NCI-H774 (cell line): ENCODE data around the gene DPH5.
A peak's percentile ranks its signal among the peaks of the same experiment; 100 is the strongest.

Experiments
- DNase-seq: peaks from one replicate; lab custom pipeline; 2025; lab: John Stamatoyannopoulos, UW

The DPH5 gene

DNA sequence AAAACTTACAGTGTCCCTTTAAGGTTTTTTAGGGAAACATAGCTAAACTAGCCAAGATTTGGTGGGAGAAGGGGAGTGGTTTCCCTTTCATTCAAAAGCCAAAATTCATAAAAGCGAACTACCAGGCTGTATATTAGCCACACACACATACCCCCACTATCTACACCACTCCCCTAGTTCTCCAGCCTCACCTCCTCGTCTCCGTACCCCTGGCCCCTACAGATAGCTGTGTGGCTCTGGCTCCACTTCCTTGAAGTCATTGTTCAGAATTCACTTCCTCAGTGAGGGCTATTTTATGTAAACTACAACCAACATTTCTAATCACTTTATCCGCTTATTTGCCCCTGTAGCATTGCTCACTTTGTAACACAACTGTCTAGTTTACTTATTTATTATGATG lies 5.3 kb upstream of the DPH5 start:
- no peak for DNase-seq

DNA sequence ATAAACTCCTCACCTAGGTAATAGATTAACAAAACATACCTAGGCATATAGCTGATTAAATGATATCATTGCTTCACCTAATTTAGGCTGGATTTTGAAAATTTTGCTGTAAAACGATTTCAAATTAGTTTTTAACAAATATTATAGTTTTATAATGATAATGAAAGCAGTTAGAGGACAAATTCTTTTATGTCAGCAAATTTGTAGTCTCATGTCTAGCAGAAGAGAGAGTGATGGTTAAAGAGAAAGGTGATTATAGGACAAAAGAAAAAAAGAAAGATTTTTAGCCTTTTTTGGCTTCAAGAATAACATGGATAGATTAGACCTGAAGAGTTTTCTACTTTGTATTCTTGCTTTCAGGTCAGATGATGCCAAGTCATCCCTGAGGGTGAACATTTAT lies 3.6 kb upstream of the DPH5 start:
- DNase-seq = no peak

DNA sequence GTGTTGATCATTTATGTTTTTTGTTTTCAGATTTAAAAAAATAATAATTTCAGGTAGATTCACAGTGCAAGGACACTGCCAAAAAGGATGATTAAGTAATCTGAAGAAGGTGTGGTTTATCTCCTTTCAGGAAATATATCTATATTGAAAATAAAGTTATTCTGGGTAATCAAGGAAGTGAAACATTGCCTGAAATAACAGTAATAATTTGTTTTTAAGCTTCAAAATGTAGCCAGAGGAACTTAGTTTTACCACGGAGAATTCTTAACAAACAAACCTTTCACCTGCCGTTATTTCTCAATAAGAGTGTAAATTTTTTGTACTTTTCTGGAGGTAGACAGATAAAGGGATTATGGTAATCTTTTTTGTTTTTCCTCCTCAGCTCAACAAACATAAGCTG lies 2.9 kb upstream of the DPH5 start:
- DNase-seq = no peak

DNA sequence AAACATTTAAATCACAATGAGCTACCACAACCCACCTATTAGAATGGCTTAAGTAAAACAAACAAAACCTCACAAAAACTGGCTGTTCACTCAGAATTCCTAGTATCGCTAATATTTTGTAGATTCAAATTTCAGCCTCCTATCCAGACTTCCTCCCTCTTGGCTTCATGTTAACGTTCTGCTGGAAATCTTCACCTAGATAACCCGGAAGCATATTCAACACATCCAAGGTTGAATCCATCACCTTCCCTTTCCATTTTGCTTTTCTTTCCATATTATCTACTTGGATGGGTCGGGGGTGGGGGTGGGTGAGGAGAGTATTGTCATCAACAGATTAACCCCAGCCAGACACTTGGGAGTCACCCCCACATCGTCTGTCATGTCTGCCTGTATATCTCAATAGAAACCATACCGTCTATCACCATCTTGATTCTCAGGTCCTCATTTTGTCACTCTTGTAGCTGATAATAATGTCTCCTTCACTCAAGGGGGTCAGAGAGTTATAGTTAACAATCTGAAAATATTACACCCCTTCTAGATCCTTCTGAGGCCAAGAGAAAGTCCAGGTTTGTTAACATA lies 1.7 kb upstream of the DPH5 start:
- DNase-seq = no peak

DNA sequence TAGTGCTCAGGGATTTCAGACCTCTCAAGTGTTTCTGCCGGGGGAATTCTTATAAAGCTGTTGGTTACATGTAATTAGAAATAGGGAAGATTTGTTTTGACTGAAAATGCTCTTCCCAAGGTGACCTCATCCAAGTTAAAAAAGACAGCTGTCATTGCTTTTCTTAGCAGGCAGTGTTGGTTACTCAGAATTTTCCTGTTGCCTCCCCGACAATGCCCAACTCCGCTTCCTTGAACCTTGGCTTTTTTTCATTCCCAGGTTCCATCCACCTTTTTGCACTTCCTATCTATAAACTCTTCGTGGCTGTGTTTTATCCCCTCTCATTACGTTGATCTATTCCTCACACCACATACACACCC lies 825 bp upstream of the DPH5 start:
- DNase-seq = no peak

DNA sequence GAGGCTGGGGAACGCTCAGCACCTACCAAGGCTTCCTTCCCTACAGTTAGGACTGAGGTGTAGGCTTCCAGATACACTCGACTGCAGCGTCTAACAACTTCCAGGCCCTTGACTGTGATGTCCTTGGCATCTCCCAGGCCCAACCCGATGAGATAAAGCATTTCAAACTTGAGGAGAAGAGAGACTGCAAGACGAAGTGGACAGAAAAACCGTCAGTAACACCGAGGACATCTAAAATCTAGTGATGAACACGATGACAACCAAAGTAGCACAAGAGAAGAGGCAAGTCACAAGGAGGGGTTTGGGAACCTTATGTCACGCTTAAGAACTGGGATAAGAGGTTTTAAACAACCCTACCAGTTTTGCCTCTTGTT lies 314 bp downstream of the DPH5 start:
- no peak for DNase-seq

DNA sequence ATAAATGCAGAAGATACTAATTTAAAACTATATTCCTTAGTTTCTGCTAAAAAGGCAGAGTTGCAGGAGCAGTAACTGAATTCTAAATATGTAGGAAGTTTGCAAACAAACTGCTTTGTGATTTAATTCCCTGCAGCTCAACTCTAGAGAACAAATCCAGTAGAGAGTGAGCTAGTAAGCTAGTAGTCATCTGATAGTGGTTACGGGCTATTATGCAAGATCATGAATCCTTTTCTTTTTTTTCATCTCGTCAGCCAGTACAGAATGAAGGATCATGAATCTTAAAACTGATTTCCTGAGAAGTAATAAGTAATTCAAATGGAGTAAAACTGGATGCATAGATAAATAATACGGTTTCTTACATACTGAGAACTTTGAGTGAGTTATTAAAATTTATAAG lies 3.3 kb downstream of the DPH5 start:
- DNase-seq = peak; percentile 61

DNA sequence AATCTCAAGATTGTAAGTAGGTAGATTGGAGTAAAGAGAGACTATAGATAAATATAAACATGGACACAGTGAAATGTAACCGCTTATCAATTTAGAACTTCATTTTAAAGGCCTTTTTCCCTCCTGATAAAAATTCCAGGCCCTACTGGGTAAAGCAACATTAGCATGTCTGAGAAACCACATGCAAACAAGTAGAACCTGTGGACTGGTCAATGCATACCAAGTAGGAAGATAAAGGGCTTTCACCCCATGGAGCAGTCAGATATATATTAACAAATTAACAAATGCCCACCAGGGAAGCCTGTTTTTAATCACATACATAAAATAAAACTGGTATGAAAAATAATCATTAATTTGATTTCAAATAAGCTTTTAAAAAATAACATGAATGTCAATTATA lies 8.1 kb downstream of the DPH5 start:
- no peak for DNase-seq

DNA sequence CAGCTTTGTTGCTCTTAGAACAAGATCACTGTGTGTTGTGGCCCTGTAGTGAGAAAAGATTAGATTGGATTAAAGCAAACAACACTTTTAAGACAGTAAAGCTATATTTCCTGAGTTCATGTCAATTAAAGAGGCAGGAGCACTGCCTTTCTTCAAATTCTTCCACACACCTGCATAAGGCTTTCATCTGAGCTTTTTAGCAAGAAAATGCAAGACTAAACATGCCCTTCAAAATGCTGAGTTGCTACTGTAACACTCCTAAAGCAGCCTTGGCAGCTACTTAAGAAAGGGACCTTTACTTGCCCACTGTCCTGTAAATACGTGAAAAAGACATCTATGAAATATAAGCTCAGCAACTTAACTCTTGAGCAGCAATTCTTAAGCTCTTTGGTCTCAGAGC lies 11.8 kb downstream of the DPH5 start:
- no peak for DNase-seq

DNA sequence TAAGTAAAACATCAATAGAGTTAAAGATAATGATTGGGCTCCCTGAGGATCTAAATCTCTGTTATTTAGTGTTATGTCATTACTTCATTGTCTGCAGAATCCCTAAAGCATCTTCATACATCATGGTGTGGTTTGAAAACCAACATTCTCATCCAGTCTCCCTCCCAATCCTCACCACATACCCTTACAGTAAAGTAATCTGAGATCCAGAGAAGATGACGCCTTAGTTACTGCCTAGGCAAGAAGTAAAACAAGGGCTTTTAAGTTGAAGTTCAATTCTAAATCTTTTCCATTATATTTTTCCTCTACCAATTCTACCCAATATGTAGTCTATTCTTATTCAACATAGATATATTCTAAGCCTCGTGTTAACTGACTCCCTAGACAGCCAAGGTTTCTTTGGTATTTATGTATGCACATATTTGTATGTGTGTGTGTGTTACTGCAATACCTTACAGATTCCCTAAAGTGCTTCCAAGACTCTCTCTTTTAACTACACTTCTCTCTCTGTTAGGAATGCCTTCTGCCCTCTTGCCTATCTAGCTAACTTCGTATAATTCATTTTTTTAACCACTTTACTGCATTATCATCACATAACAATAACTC lies 17.3 kb downstream of the DPH5 start:
- no peak for DNase-seq

DNA sequence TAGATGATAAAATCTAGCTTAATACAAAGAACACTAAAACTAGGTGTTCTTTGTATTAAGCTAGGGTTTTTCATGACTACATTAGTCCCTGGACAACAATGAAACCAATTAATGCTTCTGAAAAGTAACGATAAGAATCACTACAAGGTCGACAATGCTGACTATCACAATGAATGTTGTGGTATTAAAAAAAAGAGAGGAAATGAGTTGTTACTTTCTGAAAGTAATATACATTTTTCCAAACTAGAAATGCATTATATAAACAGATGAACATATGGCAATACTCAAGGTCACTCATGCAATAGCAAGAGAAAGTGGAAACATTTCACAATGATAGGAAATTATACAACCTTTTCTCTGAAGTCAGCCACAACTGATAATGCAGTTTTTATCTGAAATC lies 19.0 kb downstream of the DPH5 start:
- no peak for DNase-seq

DNA sequence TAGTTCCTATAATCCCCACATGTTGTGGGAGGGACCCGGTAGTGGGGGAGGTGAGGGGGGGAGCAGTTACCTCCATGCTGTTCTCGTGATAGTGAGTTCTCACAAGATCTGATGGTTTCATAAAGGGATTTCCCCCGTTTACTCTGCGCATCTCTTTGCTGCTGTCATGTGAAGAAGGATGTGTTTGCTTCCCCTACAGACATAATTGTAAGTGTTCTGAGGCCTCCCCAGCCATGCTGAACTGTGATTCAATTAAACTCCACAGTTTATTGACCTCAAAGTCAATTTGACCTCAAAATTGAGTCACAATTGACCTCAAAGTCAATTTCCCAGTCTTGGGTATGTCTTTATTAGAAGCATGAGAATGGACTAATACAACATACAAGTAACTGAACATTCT lies 19.7 kb downstream of the DPH5 start:
- no peak for DNase-seq

DNA sequence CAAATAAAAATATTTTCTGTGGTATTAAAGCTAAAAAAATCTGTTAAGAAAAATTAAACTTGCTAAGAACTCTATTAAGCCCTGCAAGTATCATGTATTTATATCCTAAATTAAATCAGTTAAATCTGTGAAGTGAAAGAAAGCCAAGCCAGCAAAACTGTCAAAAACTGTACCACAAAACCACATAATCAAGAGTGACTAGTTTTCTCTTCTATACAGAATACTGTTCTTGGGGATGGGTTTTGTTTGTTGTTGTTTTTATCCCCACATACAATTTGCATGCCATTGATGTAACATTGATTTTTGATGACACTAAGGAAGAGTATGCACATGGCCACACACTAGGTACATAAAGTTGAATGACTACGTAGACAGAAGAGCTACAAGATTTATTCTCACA lies 20.4 kb downstream of the DPH5 start:
- no peak for DNase-seq

DNA sequence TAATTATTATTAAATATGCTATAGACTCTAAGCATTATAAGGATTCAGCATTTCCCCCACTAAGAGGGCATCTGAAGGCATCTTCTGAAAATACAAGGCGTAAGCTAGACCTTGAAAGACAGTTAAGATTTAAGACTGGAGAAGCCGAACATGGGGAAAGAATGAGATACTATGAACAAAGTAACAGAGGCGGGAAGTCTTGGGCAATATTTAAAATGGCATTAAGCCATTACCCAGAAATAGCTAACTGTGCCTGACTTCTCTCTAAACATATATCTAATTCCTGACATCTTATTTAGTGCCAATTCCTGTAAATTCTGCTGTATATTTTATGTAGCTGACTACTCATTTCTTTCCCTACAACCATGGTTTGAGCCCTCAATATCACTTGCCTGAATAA lies 20.9 kb downstream of the DPH5 start:
- no peak for DNase-seq

DNA sequence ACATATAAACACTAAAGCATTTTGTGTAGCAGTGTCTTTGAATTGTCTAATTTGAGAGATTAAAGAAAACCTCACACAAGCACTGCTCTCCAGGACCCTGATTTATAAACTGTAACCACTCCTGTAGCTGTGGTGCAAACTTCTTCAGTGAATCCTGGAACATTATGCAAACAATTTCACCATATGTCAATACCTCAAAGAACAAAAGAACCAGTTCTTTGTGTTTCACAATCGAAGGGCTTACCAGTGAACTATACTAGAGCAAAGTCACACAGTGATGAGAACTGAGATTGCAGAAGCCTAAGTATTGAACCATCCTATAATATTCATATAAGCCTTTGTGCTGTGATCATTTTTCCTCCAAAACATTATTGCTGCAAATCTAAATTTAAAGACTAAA lies 21.5 kb downstream of the DPH5 start:
- DNase-seq = no peak

DNA sequence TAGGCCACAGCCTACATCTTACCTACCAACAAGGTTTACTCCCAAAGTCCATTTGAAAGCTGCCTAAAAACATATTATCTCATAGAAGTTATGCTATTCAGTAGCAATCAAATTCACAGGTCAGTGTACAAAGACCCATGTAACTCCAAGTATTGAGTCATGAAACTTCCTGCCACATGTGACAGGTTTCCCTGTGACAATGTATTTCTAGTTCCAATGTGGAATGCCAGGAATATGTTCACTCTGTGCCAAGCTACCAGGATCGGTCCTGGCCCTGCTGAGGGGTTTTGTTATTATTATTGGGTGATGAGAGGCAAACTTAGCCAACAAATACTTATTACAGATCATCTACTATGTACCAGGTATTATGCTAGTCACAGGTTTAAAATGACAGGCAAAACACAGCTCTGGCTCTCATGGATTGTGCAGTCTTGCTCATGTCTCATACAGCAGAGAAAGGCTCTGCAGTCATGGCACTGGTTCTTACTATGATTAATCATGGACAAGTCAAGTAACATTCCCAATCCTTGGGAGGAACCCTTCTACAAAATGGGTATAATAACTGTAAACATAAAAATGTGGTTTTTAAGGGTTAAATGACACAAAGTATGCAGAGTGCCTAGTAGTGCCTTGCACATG lies 22.5 kb downstream of the DPH5 start:
- DNase-seq = no peak

DNA sequence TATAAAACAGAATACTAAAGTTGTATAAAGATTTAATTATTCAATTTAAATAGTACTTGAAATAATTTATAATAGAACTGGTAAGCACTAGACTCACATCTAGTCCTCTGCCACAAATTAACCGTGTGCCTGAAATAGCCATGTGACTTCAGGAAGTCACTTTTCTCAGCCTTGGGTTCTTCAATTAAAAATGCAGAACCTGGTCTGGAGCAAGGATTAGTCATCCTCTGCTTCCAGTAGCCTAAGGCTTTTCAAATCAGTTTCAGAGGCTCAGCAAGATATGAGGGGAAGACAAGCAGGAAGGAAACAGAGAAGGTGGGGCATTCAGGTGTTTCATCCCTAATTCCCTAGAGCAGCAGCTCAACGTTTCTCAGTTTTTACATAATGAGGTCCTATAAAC lies 23.0 kb downstream of the DPH5 start:
- no peak for DNase-seq

DNA sequence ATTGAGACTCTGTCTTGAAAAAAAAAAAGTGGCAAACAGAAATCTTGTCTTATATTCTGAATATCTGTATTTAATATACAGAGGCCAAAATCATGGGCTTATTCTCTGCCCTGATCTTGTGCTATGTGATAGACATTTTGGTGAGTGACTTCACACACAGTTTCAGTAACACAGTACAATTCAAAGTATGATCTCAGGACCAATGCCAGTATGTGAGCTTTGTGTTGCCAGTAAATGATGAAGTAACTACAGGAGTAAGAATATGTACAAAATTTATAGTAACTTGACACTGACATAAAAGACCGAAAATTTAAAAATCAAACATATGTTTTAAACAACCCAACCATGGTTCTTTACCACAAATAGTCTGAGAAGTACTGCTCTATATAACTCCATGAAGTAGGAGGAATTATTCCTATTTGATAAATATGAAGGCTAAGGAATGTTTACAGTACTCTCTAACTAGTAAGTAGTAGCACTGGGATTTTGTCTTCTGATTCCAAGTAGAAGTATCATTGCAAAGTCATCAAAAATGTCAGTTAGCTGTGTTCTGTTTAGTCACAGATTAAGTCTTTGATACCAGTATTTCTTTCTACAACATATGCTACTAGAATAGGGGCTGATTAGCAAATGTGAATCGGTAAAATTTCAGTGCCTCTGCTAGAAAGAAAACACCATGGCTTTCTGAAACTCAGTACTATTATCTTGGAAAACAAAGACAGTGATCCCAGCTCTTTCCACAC lies 25.3 kb downstream of the DPH5 start:
- DNase-seq = no peak

DNA sequence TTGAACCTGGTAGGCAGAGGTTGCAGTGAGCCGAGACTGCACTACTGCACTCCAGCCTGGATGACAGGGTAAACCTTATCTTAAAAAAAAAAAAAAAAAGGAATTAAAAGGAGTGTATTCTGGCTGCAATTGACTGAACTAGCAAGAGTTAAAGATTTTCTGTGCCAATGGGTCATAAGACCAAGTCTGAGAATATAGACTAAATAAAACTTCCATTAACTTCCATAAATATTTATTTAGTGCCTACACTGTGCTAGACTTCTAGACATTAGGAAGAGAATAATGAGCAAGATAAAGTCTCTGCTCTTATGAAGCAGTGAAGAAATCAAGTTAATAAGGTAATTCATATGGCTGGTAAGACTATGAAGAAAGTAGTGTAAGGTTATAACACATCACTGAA lies 27.2 kb downstream of the DPH5 start:
- DNase-seq = no peak

DNA sequence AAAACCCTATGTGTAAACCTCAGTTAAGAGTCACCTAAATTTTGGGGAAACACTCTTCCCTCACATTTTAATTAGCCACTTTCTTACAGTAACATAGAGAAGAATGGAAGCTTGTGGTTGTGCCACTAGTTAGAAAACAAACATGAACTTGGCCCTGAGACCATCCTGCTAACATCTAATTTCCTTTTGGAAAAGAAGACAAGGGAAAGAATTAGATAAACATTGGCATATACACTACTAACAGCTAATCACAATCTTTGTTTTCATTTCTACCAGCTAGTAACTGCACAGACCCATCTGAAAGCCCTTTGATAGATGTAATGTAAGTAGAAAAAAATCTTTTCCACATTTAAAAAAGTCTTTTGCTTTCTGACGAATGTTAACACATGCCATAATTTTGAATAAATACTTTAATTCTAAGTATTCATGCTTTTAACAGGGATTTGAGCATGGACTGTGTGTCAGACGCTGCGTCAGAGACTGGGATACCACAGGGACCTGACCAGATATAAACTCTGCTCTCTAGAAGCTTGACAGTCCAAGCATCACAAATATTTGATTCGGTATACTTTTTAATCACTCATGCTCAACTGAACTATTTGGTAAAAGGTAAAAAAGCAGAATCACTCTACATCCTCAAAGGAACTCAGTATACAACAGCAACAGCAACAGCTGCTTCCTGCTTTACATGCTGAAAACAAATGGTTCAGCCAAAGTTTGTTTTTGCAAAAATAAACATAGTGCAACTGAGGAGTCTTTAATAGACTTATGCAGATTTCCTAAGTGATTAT lies 30.2 kb downstream of the DPH5 start:
- DNase-seq = no peak

DNA sequence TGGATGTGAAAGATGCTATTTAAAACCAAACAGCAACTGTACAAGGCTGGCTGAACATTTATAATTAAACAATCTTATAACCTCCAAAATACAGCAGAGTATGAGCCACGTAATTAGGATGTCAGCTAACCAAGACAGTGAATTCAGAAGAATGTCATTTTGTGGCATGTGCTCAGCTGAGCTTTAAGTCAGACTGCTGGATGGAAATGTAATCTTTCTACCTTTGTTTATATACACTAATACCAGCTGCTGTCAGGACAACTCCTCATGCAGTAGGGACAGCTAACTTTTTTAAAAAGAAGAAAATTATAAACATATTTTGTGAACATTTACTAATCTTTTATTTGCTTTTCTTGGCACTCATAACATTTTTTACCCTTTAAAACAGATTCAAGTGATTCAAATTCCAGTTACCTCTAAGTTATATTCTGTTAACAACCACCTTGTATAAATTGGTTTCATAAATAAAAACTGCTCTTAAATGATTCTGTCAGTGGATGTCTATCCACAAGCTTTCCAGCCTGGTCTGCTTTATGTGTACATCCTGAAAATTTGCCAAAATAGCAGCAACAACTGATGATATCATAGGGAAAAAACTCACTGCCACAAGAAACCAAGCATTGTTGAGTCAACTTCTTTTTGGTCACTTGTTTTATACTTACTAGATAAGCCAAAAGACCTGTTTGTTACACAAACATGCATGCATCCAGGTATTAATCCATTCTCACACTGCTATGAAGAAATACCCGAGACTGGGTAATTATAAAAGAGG lies 36.1 kb downstream of the DPH5 start:
- no peak for DNase-seq

DNA sequence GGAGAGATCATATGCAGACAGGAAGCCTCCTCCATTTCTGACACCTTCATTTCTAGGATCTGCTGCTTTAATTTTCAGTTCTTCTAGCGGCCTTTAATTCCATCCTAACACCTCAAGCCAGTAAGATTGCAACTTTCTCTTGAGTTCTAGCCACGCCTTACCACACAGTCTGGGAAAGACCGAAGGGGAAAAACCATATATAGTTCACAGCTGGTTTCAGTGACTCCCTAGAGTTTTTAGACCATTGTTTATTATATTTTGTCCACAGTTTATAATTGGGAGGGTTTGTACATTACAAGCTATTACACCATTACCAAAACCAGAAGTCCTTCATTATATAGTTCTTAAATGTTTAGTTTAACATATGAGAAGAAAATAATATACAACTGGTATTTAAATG lies 37.5 kb downstream of the DPH5 start:
- no peak for DNase-seq
